Measurements from ENCODE around the gene SIGLEC7.

- TF ChIP-seq TCF4 (CRISPR knock-in tag; IDR thresholded peaks at IDR 0.05; ENCODE audit: borderline replicate concordance) (no peak), BACH2 (CRISPR knock-in tag; IDR thresholded peaks at IDR 0.05; ENCODE audit: borderline replicate concordance) (no peak), ARNTL (CRISPR knock-in tag; IDR thresholded peaks at IDR 0.05; ENCODE audit: borderline replicate concordance, low read depth) (no peak), RARB (CRISPR knock-in tag; IDR thresholded peaks at IDR 0.05) (no peak), CSDC2 (CRISPR knock-in tag; IDR thresholded peaks at IDR 0.05) (no peak), ZFP3 (CRISPR knock-in tag; IDR thresholded peaks at IDR 0.05) (no peak), TOX (CRISPR knock-in tag; IDR thresholded peaks at IDR 0.05; ENCODE audit: borderline replicate concordance) (no peak), PATZ1 (CRISPR knock-in tag; IDR thresholded peaks at IDR 0.05; ENCODE audit: borderline replicate concordance) (no peak), ZFP30 (CRISPR knock-in tag; IDR thresholded peaks at IDR 0.05) (no peak)
- TF ChIP-seq, protein P1, sequence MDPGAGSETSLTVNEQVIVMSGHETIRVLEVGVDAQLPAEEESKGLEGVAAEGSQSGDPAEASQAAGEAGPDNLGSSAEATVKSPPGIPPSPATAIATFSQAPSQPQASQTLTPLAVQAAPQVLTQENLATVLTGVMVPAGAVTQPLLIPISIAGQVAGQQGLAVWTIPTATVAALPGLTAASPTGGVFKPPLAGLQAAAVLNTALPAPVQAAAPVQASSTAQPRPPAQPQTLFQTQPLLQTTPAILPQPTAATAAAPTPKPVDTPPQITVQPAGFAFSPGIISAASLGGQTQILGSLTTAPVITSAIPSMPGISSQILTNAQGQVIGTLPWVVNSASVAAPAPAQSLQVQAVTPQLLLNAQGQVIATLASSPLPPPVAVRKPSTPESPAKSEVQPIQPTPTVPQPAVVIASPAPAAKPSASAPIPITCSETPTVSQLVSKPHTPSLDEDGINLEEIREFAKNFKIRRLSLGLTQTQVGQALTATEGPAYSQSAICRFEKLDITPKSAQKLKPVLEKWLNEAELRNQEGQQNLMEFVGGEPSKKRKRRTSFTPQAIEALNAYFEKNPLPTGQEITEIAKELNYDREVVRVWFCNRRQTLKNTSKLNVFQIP (CRISPR knock-in tag; IDR thresholded peaks at IDR 0.05; ENCODE audit: borderline replicate concordance, low read depth) = no peak
Measured at GRCh38 chr19:51146751-51147150, 4.7 kb downstream of the SIGLEC7 start.

Measured in SK-N-SH treated with all-trans-retinoic acid at 6 μM for 48 hours (cell line).